K562 (cell line): ENCODE data around the gene XKRX. TPM values are rescaled to one million over a fixed set of nuclear protein-coding genes. Genes with fewer than 3 reads are reported as not detected.

Experiments
- ATAC-seq: fragments of 200-7000 bp; cut with Tn5 transposase; 3 replicates; pipeline ENCODE4 v1.9.1; 2020; ENCODE audit warnings: moderate library complexity
- BruUV-seq: library from RNA; stranded (reverse); fragments of 400-500 nt; replicated peaks from 2 replicates; lab custom pipeline; 2021; lab: Mats Ljungman, UMichigan
- CTCF ChIA-PET: fragments of 300-600 bp; formaldehyde crosslinking; extraction: SDS; loops from one replicate; lab custom pipeline; 2021; ENCODE audit warnings: low intra/inter-chr PET ratio; lab: Yijun Ruan, JAX
- POLR2A ChIA-PET: fragments of 300-600, 350-650 bp; sonication (Branson Sonifier 250); formaldehyde crosslinking; extraction: SDS; loops from one replicate; lab custom pipeline; 2021; ENCODE audit warnings: antibody characterized with exemption, inconsistent platforms; lab: Yijun Ruan, JAX
- DNase-seq, 4 experiments: peaks; one replicate each; pipeline versions ENCODE4 v3.0.0 to v3.0.0-alpha.2; 2011 to 2018; ENCODE audit warnings: low spot score in 3 of 4, mixed read lengths in 3 of 4; ENCODE audit errors: extremely low read depth in 1 of 4
- FAIRE-seq: peaks from 2 replicates; lab custom pipeline; 2011; peaks lifted over from hg19 to GRCh38; lab: Jason Lieb, UNC
- H2AFZ ChIP-seq: 2 replicates; pipeline ENCODE4 v1.6.0; 2011; ENCODE audit warnings: low read depth, low read length, control low read depth, inconsistent platforms
- H3K27ac ChIP-seq: fragments of 200-600 bp; 3 replicates; pipeline ENCODE4 v1.8.0; 2011; ENCODE audit warnings: low read depth, mild to moderate bottlenecking, control low read depth, inconsistent platforms, low read length, moderate library complexity, mixed read lengths; ENCODE audit errors: extremely low read depth
- H3K27me3 ChIP-seq, 2 experiments: fragments of 300-600 bp in 1 of 2; 2 replicates in 1 of 2; 3 replicates in 1 of 2; pipeline versions ENCODE4 v1.6.0 to v1.8.0; 2011; ENCODE audit warnings: inconsistent platforms in 2 of 2, low read length in 2 of 2, mild to moderate bottlenecking in 1 of 2, mixed read lengths in 1 of 2, moderate library complexity in 1 of 2; ENCODE audit not compliant: control insufficient read depth in 2 of 2, insufficient read depth in 2 of 2
- H3K36me3 ChIP-seq: fragments of 300-600 bp; 3 replicates; pipeline ENCODE4 v1.8.0; 2011; ENCODE audit warnings: mild to moderate bottlenecking, low read length, inconsistent platforms; ENCODE audit not compliant: control insufficient read depth, insufficient read depth
- H3K4me1 ChIP-seq, 2 experiments: fragments of 200-600 bp in 1 of 2; replicated peaks in 1 of 2; 2 replicates in 1 of 2; 3 replicates in 1 of 2; pipeline versions ENCODE4 v1.5.1 to v1.8.0; 2011; ENCODE audit warnings: inconsistent platforms in 2 of 2, low read length in 2 of 2, mild to moderate bottlenecking in 1 of 2, mixed read lengths in 1 of 2, moderate library complexity in 1 of 2; ENCODE audit not compliant: control insufficient read depth in 2 of 2, insufficient read depth in 2 of 2
- H3K4me2 ChIP-seq: 2 replicates; pipeline ENCODE4 v1.6.1; 2011; ENCODE audit warnings: low read length, control low read depth, inconsistent platforms, mixed read lengths; ENCODE audit not compliant: insufficient read depth
- H3K4me3 ChIP-seq: fragments of 200-600 bp; sonication (generic), shearing (Covaris generic); 2 replicates; pipeline ENCODE4 v1.5.1; 2016; ENCODE audit warnings: control low read depth, inconsistent platforms
- H3K79me2 ChIP-seq: fragments of 200-600 bp; 3 replicates; pipeline ENCODE4 v1.8.0; 2011; ENCODE audit warnings: low read length, inconsistent platforms; ENCODE audit not compliant: control insufficient read depth, insufficient read depth
- H3K9ac ChIP-seq, 2 experiments: 2 replicates each; pipeline versions ENCODE4 v1.6.0 to v1.6.1; 2011; ENCODE audit warnings: low read depth in 2 of 2, low read length in 2 of 2, control low read depth in 1 of 2, inconsistent platforms in 1 of 2, mild to moderate bottlenecking in 1 of 2, mixed read lengths in 1 of 2; ENCODE audit not compliant: insufficient read depth in 1 of 2
- H3K9me1 ChIP-seq: one replicate; pipeline ENCODE4 v1.6.0; 2011; ENCODE audit warnings: inconsistent platforms, mild to moderate bottlenecking, low read length, moderate library complexity; ENCODE audit not compliant: control insufficient read depth, insufficient read depth
- H3K9me3 ChIP-seq: replicated peaks from 2 replicates; pipeline ENCODE4 v1.5.1; 2011; ENCODE audit warnings: low read depth, low read length, inconsistent platforms; ENCODE audit not compliant: control insufficient read depth, insufficient read depth
- H4K20me1 ChIP-seq: replicated peaks from 2 replicates; pipeline ENCODE4 v1.6.1; 2011; ENCODE audit warnings: low read length, inconsistent platforms, mixed read lengths; ENCODE audit not compliant: control insufficient read depth, insufficient read depth
- CBFB ChIP-seq: sonication (generic); formaldehyde crosslinking; IDR thresholded peaks from 2 replicates; pipeline ENCODE4 v1.4.0; 2020; ENCODE audit warnings: mild to moderate bottlenecking, missing genetic modification reagents
- ESRRA ChIP-seq: fragments of 450-650 bp; IDR thresholded peaks from 2 replicates; pipeline ENCODE4 v1.6.1; 2014; ENCODE audit warnings: low read depth, mild to moderate bottlenecking, moderate library complexity, borderline replicate concordance
- FOXP1 ChIP-seq: sonication (generic); formaldehyde crosslinking; IDR thresholded peaks from 2 replicates; pipeline ENCODE4 v1.8.0; 2022; ENCODE audit warnings: mild to moderate bottlenecking, missing genetic modification reagents
- GTF2F1 ChIP-seq: IDR thresholded peaks from 2 replicates; pipeline ENCODE4 v1.6.1; 2011; ENCODE audit warnings: low read depth, low read length, improper control_type of control experiment
- KAT8 ChIP-seq: fragments of 450-650 bp; IDR thresholded peaks from 2 replicates; pipeline ENCODE4 v1.6.1; 2016; ENCODE audit warnings: low read depth, mild to moderate bottlenecking
- LEF1 ChIP-seq: fragments of 450-650 bp; IDR thresholded peaks from 2 replicates; pipeline ENCODE4 v1.6.1; 2016; ENCODE audit warnings: mild to moderate bottlenecking
- MTA2 ChIP-seq: fragments of 450-650 bp; IDR thresholded peaks from 2 replicates; pipeline ENCODE4 v1.6.1; 2016; ENCODE audit warnings: low read depth
- MYBL2 ChIP-seq, 2 experiments: fragments of 450-650 bp in 1 of 2; sonication (generic) in 1 of 2; formaldehyde crosslinking in 1 of 2; IDR thresholded peaks; 2 replicates each; pipeline versions ENCODE4 v1.6.1 to v1.8.1; 2017 to 2022; ENCODE audit warnings: borderline replicate concordance in 1 of 2, inconsistent platforms in 1 of 2, low read depth in 1 of 2, mild to moderate bottlenecking in 1 of 2, missing genetic modification reagents in 1 of 2, moderate library complexity in 1 of 2
- RBM14 ChIP-seq: fragments of 200-400 bp; formaldehyde crosslinking; IDR thresholded peaks from 2 replicates; pipeline ENCODE4 v1.6.1; 2018; ENCODE audit warnings: low read depth, mild to moderate bottlenecking, low read length, moderate library complexity, borderline replicate concordance; ENCODE audit not compliant: insufficient read depth
- SMAD2 ChIP-seq: fragments of 150-350 bp; IDR thresholded peaks from 2 replicates; pipeline ENCODE4 v1.6.1; 2014; ENCODE audit warnings: low read depth, mild to moderate bottlenecking, low read length
- SMC3 ChIP-seq: conservative IDR thresholded peaks from 2 replicates; pipeline ENCODE4 v1.6.1; 2011; ENCODE audit warnings: low read depth, low read length, improper control_type of control experiment; ENCODE audit not compliant: insufficient read depth
- WGBS: fragments of 100-300 bp; shearing (Covaris generic); methylation state at CpG from one replicate; pipeline ENCODE4 v1.1.6; 2016; ENCODE audit warnings: low coverage, mixed read lengths; ENCODE audit not compliant: insufficient coverage; ENCODE audit errors: missing lambda C conversion rate; 5-methylcytosine and 5-hydroxymethylcytosine counted together
- in situ Hi-C: fragments of 300-500 bp; cut with MboI; formaldehyde crosslinking; loops from 4 replicates; pipeline ENCODE4 v1.15.0; 2018; ENCODE audit warnings: inconsistent platforms, mixed read lengths
- intact Hi-C: fragments of 100-400 bp; cut with micrococcal nuclease; formaldehyde crosslinking; loops from 2 replicates; pipeline ENCODE4 v1.14.2; 2022
- polyA plus RNA-seq, 8 experiments: library from polyadenylated mRNA; depleted of rRNA in 4 of 8; stranded (reverse) in 5 of 8; unstranded in 3 of 8; fragments of >200 nt; fragmentation: Nextera tagmentation in 2 of 8; fragmentation: Illumina TruSeq in 1 of 8; extraction: Ambion mirVana in 2 of 8; extraction: Trizol in 1 of 8; gene quantifications; 2 replicates each; pipeline versions ENCODE4 v1.2.1 to v1.2.3, GENCODE V29; 2011 to 2014; ENCODE audit warnings: inconsistent platforms in 1 of 8, missing spikeins in 1 of 8
- total RNA-seq, 7 experiments: library from RNA; depleted of rRNA in 6 of 7; stranded (reverse); fragments of >200 nt in 6 of 7; fragmentation: Illumina TruSeq in 2 of 7; extraction: Trizol in 2 of 7; gene quantifications; 2 replicates each; pipeline versions ENCODE4 v1.2.1 to v1.2.3, GENCODE V29; 2011 to 2021; ENCODE audit warnings: low replicate concordance in 1 of 7
- TF ChIP-seq, protein P1 (sequence below), 3 experiments: fragments of 200-800 bp in 1 of 3; fragments of 250-450 bp in 1 of 3; fragments of 450-650 bp in 1 of 3; sonication (Bioruptor Pico) in 1 of 3; sonication (Bioruptor generic) in 1 of 3; formaldehyde crosslinking in 1 of 3; IDR thresholded peaks; 2 replicates each; pipeline versions ENCODE4 v1.6.1 to v1.8.0; 2016 to 2022; ENCODE audit warnings: mild to moderate bottlenecking in 2 of 3, missing genetic modification characterization in 2 of 3, missing compliant biosample characterization in 1 of 3, moderate library complexity in 1 of 3
- TF ChIP-seq, protein P2 (sequence below): sonication (generic); formaldehyde crosslinking; IDR thresholded peaks from 2 replicates; pipeline ENCODE4 v1.8.0; 2022; ENCODE audit warnings: missing genetic modification reagents, mild to moderate bottlenecking, moderate library complexity, borderline replicate concordance
- TF ChIP-seq, protein P3 (sequence below), 3 experiments: IDR thresholded peaks in 2 of 3; conservative IDR thresholded peaks in 1 of 3; 2 replicates each; pipeline ENCODE4 v1.5.1; 2011 to 2012; ENCODE audit warnings: low read length in 3 of 3, mild to moderate bottlenecking in 3 of 3, control low read depth in 2 of 3, improper control_type of control experiment in 1 of 3, inconsistent platforms in 1 of 3, low read depth in 1 of 3, mixed read lengths in 1 of 3, moderate library complexity in 1 of 3; ENCODE audit not compliant: insufficient read depth in 2 of 3

The XKRX gene
- total and polyA plus RNA-seq, 9 of the 15 experiments (the other 6 are each of a cell fraction or from before 2014, with no cell fraction given) = 0.03 TPM; not detected in 8

DNA sequence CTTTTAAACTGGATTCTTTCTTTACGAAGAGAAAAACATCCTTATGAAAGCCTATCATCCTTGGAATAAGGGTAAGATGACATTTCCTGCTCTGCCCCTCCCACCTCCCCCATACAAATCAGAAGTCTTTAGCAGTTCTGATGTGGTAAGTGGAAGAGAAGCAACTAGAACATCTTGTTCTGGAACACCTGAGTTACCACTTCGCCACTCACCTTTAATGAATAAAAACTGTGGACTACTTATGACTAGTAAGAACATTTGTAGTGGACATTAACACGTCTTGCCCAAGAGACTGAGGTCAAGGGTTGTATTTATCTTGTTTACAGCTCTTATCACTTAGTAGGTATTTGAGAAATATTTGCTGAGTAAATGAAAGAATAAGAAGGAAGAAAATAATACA lies 4.3 kb downstream of the XKRX start (continued):
- TF ChIP-seq, protein P1, sequence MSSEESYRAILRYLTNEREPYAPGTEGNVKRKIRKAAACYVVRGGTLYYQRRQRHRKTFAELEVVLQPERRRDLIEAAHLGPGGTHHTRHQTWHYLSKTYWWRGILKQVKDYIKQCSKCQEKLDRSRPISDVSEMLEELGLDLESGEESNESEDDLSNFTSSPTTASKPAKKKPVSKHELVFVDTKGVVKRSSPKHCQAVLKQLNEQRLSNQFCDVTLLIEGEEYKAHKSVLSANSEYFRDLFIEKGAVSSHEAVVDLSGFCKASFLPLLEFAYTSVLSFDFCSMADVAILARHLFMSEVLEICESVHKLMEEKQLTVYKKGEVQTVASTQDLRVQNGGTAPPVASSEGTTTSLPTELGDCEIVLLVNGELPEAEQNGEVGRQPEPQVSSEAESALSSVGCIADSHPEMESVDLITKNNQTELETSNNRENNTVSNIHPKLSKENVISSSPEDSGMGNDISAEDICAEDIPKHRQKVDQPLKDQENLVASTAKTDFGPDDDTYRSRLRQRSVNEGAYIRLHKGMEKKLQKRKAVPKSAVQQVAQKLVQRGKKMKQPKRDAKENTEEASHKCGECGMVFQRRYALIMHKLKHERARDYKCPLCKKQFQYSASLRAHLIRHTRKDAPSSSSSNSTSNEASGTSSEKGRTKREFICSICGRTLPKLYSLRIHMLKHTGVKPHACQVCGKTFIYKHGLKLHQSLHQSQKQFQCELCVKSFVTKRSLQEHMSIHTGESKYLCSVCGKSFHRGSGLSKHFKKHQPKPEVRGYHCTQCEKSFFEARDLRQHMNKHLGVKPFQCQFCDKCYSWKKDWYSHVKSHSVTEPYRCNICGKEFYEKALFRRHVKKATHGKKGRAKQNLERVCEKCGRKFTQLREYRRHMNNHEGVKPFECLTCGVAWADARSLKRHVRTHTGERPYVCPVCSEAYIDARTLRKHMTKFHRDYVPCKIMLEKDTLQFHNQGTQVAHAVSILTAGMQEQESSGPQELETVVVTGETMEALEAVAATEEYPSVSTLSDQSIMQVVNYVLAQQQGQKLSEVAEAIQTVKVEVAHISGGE (CRISPR knock-in tag; IDR thresholded peaks at IDR 0.05) = no peak
- TF ChIP-seq MYBL2 (IDR thresholded peaks at IDR 0.05; ENCODE audit: low read depth) (no peak), MYBL2 (CRISPR knock-in tag; IDR thresholded peaks at IDR 0.05; ENCODE audit: borderline replicate concordance) (no peak), LEF1 (no peak), CBFB (CRISPR knock-in tag) (no peak)

DNA sequence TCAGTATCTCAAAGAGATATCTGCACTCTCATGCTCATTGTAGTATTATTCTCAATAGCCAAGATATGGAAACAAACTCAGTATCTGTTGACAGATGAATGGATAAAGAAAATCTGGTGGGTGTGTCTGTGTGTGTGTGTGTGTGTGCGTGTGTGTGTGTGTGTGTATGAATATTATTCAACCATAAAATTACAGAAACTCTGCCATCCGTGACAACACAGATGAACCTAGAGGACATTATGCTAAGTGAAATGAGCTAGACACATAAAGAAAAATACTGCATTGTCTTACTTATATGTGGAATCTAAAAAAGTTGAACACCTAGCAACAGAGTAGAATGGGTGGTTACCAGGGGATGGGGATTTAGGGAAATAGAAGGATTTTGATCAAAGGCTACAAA lies 13.2 kb downstream of the XKRX start:
- no peak for ATAC-seq
- POLR2A ChIA-PET = no interaction called here
- Histone ChIP-seq H3K4me2 (no peak overlapping the region), H2AFZ (no peak overlapping the region), H4K20me1 (no peaks in the 10 kb centered on the region), H3K27ac (no peak overlapping the region)
- 0% methylated on average over 1 of the region's 2 CpGs for WGBS
- no TSS peak for BruUV-seq
- no peak for TF ChIP-seq SMC3
- no peak for TF ChIP-seq RBM14
- no peak for TF ChIP-seq FOXP1 (CRISPR knock-in tag)
- TF ChIP-seq, protein P2, sequence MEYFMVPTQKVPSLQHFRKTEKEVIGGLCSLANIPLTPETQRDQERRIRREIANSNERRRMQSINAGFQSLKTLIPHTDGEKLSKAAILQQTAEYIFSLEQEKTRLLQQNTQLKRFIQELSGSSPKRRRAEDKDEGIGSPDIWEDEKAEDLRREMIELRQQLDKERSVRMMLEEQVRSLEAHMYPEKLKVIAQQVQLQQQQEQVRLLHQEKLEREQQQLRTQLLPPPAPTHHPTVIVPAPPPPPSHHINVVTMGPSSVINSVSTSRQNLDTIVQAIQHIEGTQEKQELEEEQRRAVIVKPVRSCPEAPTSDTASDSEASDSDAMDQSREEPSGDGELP (CRISPR knock-in tag) = no peak
- TF ChIP-seq MTA2 = no peak
- no peak for TF ChIP-seq ESRRA
- no peak for TF ChIP-seq SMAD2
- TF ChIP-seq, protein P3, sequence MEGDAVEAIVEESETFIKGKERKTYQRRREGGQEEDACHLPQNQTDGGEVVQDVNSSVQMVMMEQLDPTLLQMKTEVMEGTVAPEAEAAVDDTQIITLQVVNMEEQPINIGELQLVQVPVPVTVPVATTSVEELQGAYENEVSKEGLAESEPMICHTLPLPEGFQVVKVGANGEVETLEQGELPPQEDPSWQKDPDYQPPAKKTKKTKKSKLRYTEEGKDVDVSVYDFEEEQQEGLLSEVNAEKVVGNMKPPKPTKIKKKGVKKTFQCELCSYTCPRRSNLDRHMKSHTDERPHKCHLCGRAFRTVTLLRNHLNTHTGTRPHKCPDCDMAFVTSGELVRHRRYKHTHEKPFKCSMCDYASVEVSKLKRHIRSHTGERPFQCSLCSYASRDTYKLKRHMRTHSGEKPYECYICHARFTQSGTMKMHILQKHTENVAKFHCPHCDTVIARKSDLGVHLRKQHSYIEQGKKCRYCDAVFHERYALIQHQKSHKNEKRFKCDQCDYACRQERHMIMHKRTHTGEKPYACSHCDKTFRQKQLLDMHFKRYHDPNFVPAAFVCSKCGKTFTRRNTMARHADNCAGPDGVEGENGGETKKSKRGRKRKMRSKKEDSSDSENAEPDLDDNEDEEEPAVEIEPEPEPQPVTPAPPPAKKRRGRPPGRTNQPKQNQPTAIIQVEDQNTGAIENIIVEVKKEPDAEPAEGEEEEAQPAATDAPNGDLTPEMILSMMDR (IDR thresholded peaks at IDR 0.05 in 2 of 3, conservative IDR thresholded peaks at IDR 0.05 in 1 of 3; ENCODE audit: insufficient read depth in 2 of 3, low read depth in 1 of 3, low read length in 3 of 3) = no peak
- TF ChIP-seq KAT8 = no peak
- TF ChIP-seq GTF2F1 = no peak
- TF ChIP-seq, all 486 proteins: peak for 0
- H3K9me3 ChIP-seq = no peaks in the 10 kb centered on the region
- in situ Hi-C loops = no loop called here
- DNase-seq (no peak), FAIRE-seq (no peak)
- no peaks in the 10 kb centered on the region for H3K79me2 ChIP-seq
- H3K9ac ChIP-seq = no peak overlapping the region
- no peaks in the 10 kb centered on the region for H3K4me1 ChIP-seq
- H3K27me3 ChIP-seq = peaks cover 0 to 5% of the 10 kb centered on the region in 2 experiments; a peak in 2 of 5 replicates
- H3K36me3 ChIP-seq = no peaks in the 10 kb centered on the region
- CTCF ChIA-PET = no interaction called here
- no peak overlapping the region for H3K4me3 ChIP-seq
- no peaks in the 10 kb centered on the region for H3K9me1 ChIP-seq
- intact Hi-C loops = no loop called here
